BJ (cell line): ENCODE measurements around the gene PLXNB3. TPM values are rescaled to one million over a fixed set of nuclear protein-coding genes. Genes with fewer than 3 reads are reported as not detected.

ENCODE experiments used
- CTCF ChIA-PET: fragments of 350-600 bp; formaldehyde crosslinking; extraction: SDS; loops from one replicate; lab custom pipeline; 2021; ENCODE audit warnings: antibody characterized with exemption, inconsistent platforms; lab: Yijun Ruan, JAX
- POLR2A ChIA-PET: fragments of 300-600 bp; sonication (Branson Sonifier 250); formaldehyde crosslinking; extraction: SDS; loops from one replicate; lab custom pipeline; 2021; ENCODE audit warnings: antibody characterized with exemption; lab: Charles Lee
- DNase-seq: peaks from one replicate; pipeline ENCODE4 v3.0.0-alpha.2; 2011; ENCODE audit warnings: low read depth
- H3K27me3 ChIP-seq: 2 replicates; pipeline ENCODE4 v1.6.0; 2011; ENCODE audit warnings: low read length; ENCODE audit not compliant: control insufficient read depth, insufficient read depth
- H3K36me3 ChIP-seq: 2 replicates; pipeline ENCODE4 v1.5.1; 2011; ENCODE audit warnings: low read length; ENCODE audit not compliant: control insufficient read depth, insufficient read depth
- H3K4me3 ChIP-seq: 2 replicates; pipeline ENCODE4 v1.5.1; 2011; ENCODE audit warnings: low read depth, mild to moderate bottlenecking, control low read depth, low read length
- polyA plus RNA-seq: library from polyadenylated mRNA; depleted of rRNA; stranded (reverse); fragments of >200 nt; gene quantifications from 2 replicates; pipeline ENCODE4 v1.2.3, GENCODE V29; 2011
- TF ChIP-seq, protein P1 (sequence below): IDR thresholded peaks from 2 replicates; pipeline ENCODE4 v1.5.1; 2011; ENCODE audit warnings: low read depth, mild to moderate bottlenecking, control low read depth, inconsistent platforms, low read length, moderate library complexity; ENCODE audit not compliant: insufficient read depth

The PLXNB3 gene
- polyA plus RNA-seq, 1 experiment: 8.2 TPM

DNA sequence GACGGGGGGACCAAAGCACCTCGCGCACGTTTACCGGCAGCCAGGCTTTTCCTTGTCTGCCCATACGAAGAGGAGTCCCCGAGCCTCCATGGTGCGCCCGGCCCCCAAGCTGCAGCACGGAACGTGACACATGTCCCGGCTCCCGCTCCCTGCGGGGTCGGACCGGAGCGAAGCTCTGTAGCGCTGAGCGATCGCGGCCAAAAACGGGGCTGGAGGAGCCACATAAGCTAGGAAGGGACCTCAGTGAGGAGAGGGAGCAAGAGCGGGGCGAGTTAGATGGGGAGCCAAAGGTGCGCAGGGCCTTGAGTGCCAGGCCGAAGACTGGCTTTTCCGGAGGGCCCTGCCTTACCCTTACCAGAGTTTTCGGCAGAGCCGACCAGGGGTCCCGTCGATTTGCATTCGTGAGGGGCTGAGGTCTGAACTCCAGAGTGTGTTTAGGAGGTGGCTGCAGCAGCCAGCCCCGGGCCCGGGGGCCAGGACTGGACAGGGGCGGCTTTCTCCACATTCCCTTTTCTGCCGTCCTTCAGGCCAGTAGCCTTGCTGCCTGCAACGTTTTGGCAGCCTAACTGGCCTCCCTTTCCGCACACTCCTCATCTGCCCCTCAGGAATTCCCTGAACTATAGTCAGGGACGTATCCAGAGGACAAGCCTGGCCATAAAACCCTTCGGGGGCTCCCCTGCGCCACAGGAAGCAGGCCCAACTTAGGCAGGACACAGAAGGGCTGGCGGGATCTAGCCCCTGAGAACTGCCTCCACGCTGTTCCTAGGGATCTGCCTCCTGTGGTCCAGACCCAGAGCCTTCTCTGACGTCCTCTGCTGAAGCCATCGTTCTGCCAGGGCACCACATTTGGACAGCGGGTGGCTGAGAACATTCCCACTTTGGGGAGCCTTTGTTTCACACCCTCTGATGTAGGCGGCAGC is 31.1 kb downstream of the PLXNB3 start:
- DNase-seq: no peak
- POLR2A ChIA-PET: no interaction called here

GRCh38 chrX:153797415-153798015 is 33.5 kb downstream of the PLXNB3 start:
- TF ChIP-seq, protein P1, sequence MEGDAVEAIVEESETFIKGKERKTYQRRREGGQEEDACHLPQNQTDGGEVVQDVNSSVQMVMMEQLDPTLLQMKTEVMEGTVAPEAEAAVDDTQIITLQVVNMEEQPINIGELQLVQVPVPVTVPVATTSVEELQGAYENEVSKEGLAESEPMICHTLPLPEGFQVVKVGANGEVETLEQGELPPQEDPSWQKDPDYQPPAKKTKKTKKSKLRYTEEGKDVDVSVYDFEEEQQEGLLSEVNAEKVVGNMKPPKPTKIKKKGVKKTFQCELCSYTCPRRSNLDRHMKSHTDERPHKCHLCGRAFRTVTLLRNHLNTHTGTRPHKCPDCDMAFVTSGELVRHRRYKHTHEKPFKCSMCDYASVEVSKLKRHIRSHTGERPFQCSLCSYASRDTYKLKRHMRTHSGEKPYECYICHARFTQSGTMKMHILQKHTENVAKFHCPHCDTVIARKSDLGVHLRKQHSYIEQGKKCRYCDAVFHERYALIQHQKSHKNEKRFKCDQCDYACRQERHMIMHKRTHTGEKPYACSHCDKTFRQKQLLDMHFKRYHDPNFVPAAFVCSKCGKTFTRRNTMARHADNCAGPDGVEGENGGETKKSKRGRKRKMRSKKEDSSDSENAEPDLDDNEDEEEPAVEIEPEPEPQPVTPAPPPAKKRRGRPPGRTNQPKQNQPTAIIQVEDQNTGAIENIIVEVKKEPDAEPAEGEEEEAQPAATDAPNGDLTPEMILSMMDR: no peak
- H3K4me3 ChIP-seq: no peak overlapping the region
- ChIA-PET CTCF (no interaction called here), POLR2A (no interaction called here)
- no peak for DNase-seq
- no peaks in the 10 kb centered on the region for H3K27me3 ChIP-seq
- H3K36me3 ChIP-seq: peaks cover 7% of the 10 kb centered on the region

More for the DNA sequence above, 31.1 kb downstream of the PLXNB3 start:
- peaks cover 10% of the 10 kb centered on the region for H3K36me3 ChIP-seq
- TF ChIP-seq, protein P1: no peak
- peak overlapping the region; percentile 76 for H3K4me3 ChIP-seq
- CTCF ChIA-PET: no interaction called here
- H3K27me3 ChIP-seq: no peaks in the 10 kb centered on the region

- CTCF ChIA-PET: no interaction called here
Observed at GRCh38 chrX:153799326-153799725, 35.3 kb downstream of the PLXNB3 start.

DNA sequence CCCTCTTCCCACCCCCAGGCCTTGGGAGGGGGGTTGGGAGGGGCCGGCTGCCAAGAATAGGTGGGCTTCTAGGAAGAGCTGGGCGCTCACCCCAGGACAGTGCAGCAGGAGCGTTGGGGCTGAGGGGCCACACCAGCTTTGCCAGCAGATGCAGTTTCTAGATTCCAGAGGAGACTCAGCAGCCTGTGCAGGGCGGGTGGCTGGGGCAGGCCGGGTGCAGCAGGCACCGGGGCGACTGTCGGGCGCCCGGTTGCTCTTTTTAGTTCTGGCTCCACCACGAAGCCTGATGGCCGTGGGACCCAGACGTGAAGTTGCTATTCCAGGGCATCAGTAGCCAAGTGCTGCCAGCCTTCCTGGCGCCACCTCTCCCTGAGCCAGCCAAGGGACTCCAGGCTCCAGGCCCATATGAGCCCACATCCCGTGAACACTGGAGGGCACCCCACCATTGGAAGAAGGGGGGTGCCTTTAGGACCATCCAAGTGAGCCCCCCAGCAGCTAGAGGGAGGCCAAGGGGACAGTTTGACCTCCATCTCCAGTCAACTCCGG is 36.2 kb downstream of the PLXNB3 start:
- Histone ChIP-seq H3K36me3 (peaks cover 7% of the 10 kb centered on the region), H3K27me3 (no peaks in the 10 kb centered on the region), H3K4me3 (no peak overlapping the region)
- ChIA-PET CTCF (no interaction called here), POLR2A (no interaction called here)
- TF ChIP-seq, protein P1: no peak
- no peak for DNase-seq

More at GRCh38 chrX:153799326-153799725, 35.3 kb downstream of the PLXNB3 start:
- Histone ChIP-seq H3K4me3 (no peak overlapping the region), H3K36me3 (peaks cover 7% of the 10 kb centered on the region), H3K27me3 (no peaks in the 10 kb centered on the region)
- POLR2A ChIA-PET: no interaction called here
- TF ChIP-seq, protein P1: no peak
- DNase-seq: no peak

DNA sequence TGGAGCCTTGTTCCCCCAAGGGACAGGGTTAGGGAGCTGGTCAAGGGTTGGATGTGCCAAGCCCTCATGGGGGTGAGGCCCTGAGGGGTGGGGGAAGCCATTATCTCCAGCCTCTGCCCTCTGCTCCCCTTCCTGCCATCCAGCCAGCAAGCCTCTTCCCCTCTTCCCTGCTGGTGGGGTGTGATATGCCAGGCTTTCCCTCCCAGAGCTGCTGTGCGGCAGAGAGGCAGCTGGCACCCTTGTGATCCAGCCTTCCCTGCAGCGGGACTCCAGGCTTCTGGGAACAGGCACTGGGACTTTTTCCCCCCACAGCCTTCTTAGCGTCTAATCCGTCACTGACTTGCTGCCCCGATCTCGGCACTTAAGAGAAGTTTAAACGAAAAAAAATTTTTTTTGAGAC is 36.7 kb downstream of the PLXNB3 start:
- ChIA-PET POLR2A (no interaction called here), CTCF (no interaction called here)
- TF ChIP-seq, protein P1: no peak
- no peak overlapping the region for H3K4me3 ChIP-seq
- no peak for DNase-seq
- H3K27me3 ChIP-seq: no peaks in the 10 kb centered on the region
- H3K36me3 ChIP-seq: peaks cover 7% of the 10 kb centered on the region
